Prostate gland (tissue), 2 donors: ENCODE data around the gene GHSR.

ENCODE experiments used
- POLR2AphosphoS5 ChIP-seq: sonication (generic); formaldehyde crosslinking; IDR thresholded peaks from one replicate; pipeline ENCODE4 v1.6.1; 2017; ENCODE audit warnings: antibody characterized with exemption
- TF ChIP-seq, protein P1 (sequence below), 4 experiments: fragments of 200-600 bp in 2 of 4; fragments of 450-650 bp in 2 of 4; sonication (generic) in 2 of 4; IDR thresholded peaks; 1 replicate in 3 of 4; 2 replicates in 1 of 4; pipeline ENCODE4 v1.5.1; 2016 to 2019; ENCODE audit warnings: antibody characterized with exemption in 4 of 4, mild to moderate bottlenecking in 2 of 4, moderate library complexity in 2 of 4

DNA sequence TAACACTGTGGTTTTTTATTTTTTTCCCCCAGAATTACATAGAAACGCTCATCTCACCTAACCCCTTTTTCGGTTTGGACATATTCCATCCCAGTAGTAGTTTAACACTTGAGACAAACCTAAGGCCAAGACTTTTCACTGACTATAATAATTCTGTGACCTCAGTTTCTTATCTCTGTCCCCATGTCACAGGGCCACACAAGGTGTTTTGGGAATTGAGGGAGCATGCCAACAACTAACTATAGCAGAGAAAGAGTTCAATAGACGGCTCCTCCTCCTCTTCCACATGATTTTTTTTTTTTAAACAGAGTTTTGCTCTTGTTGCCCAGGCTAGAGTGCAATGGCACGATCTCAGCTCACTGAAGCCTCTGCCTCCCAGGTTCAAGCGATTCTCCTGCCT lies 27.4 kb upstream of the GHSR start:
- TF ChIP-seq, protein P1, sequence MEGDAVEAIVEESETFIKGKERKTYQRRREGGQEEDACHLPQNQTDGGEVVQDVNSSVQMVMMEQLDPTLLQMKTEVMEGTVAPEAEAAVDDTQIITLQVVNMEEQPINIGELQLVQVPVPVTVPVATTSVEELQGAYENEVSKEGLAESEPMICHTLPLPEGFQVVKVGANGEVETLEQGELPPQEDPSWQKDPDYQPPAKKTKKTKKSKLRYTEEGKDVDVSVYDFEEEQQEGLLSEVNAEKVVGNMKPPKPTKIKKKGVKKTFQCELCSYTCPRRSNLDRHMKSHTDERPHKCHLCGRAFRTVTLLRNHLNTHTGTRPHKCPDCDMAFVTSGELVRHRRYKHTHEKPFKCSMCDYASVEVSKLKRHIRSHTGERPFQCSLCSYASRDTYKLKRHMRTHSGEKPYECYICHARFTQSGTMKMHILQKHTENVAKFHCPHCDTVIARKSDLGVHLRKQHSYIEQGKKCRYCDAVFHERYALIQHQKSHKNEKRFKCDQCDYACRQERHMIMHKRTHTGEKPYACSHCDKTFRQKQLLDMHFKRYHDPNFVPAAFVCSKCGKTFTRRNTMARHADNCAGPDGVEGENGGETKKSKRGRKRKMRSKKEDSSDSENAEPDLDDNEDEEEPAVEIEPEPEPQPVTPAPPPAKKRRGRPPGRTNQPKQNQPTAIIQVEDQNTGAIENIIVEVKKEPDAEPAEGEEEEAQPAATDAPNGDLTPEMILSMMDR (IDR thresholded peaks at IDR 0.05): no peak
- no peak for TF ChIP-seq POLR2AphosphoS5
